MCF 10A (cell line): ENCODE data around the gene ABCC9. TPM values are rescaled to one million over a fixed set of nuclear protein-coding genes. Genes with fewer than 3 reads are reported as not detected.

Source experiments
- BruUV-seq: library from RNA; stranded (reverse); fragments of 400-500 nt; replicated peaks from 2 replicates; lab custom pipeline; 2021; lab: Mats Ljungman, UMichigan
- CTCF ChIA-PET: fragments of 300-600 bp; sonication (Branson Sonifier 250); formaldehyde crosslinking; extraction: SDS; loops from one replicate; lab custom pipeline; 2021; ENCODE audit warnings: antibody characterized with exemption, inconsistent platforms; lab: Yijun Ruan, JAX
- POLR2A ChIA-PET: fragments of 300-600, 350-650 bp; sonication (Branson Sonifier 250); formaldehyde crosslinking; extraction: SDS; loops from one replicate; lab custom pipeline; 2020; ENCODE audit warnings: antibody characterized with exemption, inconsistent platforms; lab: Yijun Ruan, JAX
- DNase-seq: peaks from one replicate; pipeline ENCODE4 v3.0.0-alpha.2; 2018; ENCODE audit not compliant: unreplicated experiment
- H3K27ac Mint-ChIP-seq: one replicate; pipeline ENCODE4 v1.8.0; 2022; ENCODE audit warnings: mild to moderate bottlenecking, low read depth, mixed read lengths; ENCODE audit not compliant: unreplicated experiment
- H3K27me3 Mint-ChIP-seq: one replicate; pipeline ENCODE4 v1.8.0; 2022; ENCODE audit warnings: mixed read lengths; ENCODE audit not compliant: insufficient read depth, unreplicated experiment
- H3K36me3 Mint-ChIP-seq: one replicate; pipeline ENCODE4 v1.8.0; 2022; ENCODE audit warnings: mild to moderate bottlenecking, moderate library complexity, mixed read lengths; ENCODE audit not compliant: insufficient read depth, unreplicated experiment
- H3K4me1 Mint-ChIP-seq: one replicate; pipeline ENCODE4 v1.8.0; 2022; ENCODE audit warnings: mixed read lengths; ENCODE audit not compliant: insufficient read depth, unreplicated experiment
- H3K4me3 Mint-ChIP-seq: one replicate; pipeline ENCODE4 v1.8.0; 2022; ENCODE audit warnings: mild to moderate bottlenecking, moderate library complexity, mixed read lengths; ENCODE audit not compliant: unreplicated experiment
- H3K9me3 Mint-ChIP-seq: one replicate; pipeline ENCODE4 v1.8.0; 2022; ENCODE audit warnings: mixed read lengths; ENCODE audit not compliant: unreplicated experiment
- intact Hi-C: fragments of 100-400 bp; cut with micrococcal nuclease; formaldehyde crosslinking; loops from 2 replicates; pipeline ENCODE4 v1.14.1; 2022
- total RNA-seq: library from RNA; stranded (reverse); gene quantifications from 2 replicates; pipeline ENCODE4 v1.2.3, GENCODE V29; 2022
- TF ChIP-seq, protein P1 (sequence below): fragments of 200-600 bp; IDR thresholded peaks from one replicate; pipeline ENCODE4 v1.8.0; 2022; ENCODE audit warnings: antibody characterized with exemption, mild to moderate bottlenecking; ENCODE audit not compliant: unreplicated experiment

Gene ABCC9
- total RNA-seq, 1 experiment from 2014 or later = 0.12 TPM

GRCh38 chr12:21839776-21840175, 101.5 kb downstream of the ABCC9 start:
- POLR2A ChIA-PET = no interaction called here
- DNase-seq = no peak
- CTCF ChIA-PET = interaction anchor here (1.2 kb wide), 1 partner anchor 142 kb away, joined by 3 read pairs; no protein-coding TSS in a partner anchor
- H3K9me3 Mint-ChIP-seq = no peaks in the 10 kb centered on the region
- no peak overlapping the region for H3K27ac Mint-ChIP-seq
- BruUV-seq = no TSS peak
- H3K27me3 Mint-ChIP-seq = peaks cover 54% of the 10 kb centered on the region
- intact Hi-C loops = no loop called here
- TF ChIP-seq, protein P1, sequence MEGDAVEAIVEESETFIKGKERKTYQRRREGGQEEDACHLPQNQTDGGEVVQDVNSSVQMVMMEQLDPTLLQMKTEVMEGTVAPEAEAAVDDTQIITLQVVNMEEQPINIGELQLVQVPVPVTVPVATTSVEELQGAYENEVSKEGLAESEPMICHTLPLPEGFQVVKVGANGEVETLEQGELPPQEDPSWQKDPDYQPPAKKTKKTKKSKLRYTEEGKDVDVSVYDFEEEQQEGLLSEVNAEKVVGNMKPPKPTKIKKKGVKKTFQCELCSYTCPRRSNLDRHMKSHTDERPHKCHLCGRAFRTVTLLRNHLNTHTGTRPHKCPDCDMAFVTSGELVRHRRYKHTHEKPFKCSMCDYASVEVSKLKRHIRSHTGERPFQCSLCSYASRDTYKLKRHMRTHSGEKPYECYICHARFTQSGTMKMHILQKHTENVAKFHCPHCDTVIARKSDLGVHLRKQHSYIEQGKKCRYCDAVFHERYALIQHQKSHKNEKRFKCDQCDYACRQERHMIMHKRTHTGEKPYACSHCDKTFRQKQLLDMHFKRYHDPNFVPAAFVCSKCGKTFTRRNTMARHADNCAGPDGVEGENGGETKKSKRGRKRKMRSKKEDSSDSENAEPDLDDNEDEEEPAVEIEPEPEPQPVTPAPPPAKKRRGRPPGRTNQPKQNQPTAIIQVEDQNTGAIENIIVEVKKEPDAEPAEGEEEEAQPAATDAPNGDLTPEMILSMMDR = no peak
- H3K4me3 Mint-ChIP-seq = no peak overlapping the region
- H3K4me1 Mint-ChIP-seq = no peaks in the 10 kb centered on the region
- H3K36me3 Mint-ChIP-seq = no peaks in the 10 kb centered on the region

GRCh38 chr12:21837847-21838246, 103.4 kb downstream of the ABCC9 start:
- POLR2A ChIA-PET = no interaction called here
- TF ChIP-seq, protein P1 = no peak
- no peak overlapping the region for H3K27ac Mint-ChIP-seq
- CTCF ChIA-PET = interaction anchor here (0.6 kb wide), 1 partner anchor 519 kb away, joined by 4 read pairs; no protein-coding TSS in a partner anchor
- no peak for DNase-seq
- H3K4me1 Mint-ChIP-seq = no peaks in the 10 kb centered on the region
- H3K36me3 Mint-ChIP-seq = no peaks in the 10 kb centered on the region
- H3K4me3 Mint-ChIP-seq = no peak overlapping the region
- peaks cover 55% of the 10 kb centered on the region for H3K27me3 Mint-ChIP-seq
- no peaks in the 10 kb centered on the region for H3K9me3 Mint-ChIP-seq
- no TSS peak for BruUV-seq
- intact Hi-C loops = no loop called here

DNA sequence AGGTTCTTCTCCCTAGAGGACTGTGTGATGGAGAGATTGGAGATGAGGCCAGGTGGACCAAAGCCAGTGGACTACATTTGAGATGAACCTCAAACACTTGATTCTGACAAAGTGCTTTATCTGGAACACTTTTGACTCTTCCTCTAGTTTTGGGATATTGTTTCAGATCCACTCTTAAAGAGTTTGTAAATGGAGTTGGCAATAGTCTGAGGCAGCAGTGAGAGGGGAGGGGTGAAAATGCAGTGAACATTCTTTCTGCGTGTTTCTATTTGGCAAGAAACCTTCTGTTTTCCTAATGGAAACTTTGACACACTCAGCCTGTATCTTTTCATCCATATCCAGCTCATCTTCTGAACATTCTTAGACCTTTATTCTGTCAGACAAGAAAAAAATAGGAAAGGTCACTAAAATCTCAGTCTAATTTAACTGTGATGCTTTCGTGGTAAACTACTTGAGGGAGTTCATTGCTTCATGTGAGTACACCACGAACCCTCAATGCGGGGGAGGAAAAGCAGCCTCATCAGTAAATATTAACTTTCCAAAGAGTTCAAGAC, 109.4 kb downstream of the ABCC9 start:
- CTCF ChIA-PET = no interaction called here
- no peak overlapping the region for H3K27ac Mint-ChIP-seq
- no peaks in the 10 kb centered on the region for H3K36me3 Mint-ChIP-seq

DNA sequence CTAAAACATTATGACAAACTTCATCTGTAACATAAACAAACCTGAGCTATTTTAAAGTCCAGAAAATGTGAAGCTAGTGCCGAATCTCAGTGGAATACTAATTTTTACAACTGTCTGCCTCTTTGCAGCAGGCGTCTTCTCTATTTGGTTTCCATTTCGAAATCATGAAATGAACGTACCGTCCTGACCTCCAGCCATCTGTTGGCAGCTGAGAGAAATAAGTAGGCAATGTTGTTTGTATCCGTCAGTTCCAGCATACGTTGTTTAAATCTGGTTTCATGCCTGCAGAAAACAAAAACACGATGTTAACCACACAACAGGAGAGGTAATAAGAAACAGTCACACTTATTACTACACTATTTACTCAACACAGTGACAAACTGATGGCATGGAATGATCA, 112.4 kb downstream of the ABCC9 start:
- no peaks in the 10 kb centered on the region for H3K36me3 Mint-ChIP-seq

More for the DNA sequence above, 109.4 kb downstream of the ABCC9 start:
- Mint-ChIP-seq H3K4me3 (no peak overlapping the region), H3K27me3 (peaks cover 33% of the 10 kb centered on the region), H3K9me3 (no peaks in the 10 kb centered on the region), H3K4me1 (no peaks in the 10 kb centered on the region)
- POLR2A ChIA-PET = no interaction called here
- BruUV-seq = no TSS peak
- DNase-seq = no peak
- TF ChIP-seq, protein P1 = no peak
- intact Hi-C loops = no loop called here

More for the DNA sequence above, 112.4 kb downstream of the ABCC9 start:
- BruUV-seq = no TSS peak
- intact Hi-C loops = no loop called here
- Mint-ChIP-seq H3K4me1 (no peaks in the 10 kb centered on the region), H3K9me3 (no peaks in the 10 kb centered on the region), H3K27me3 (peaks cover 29% of the 10 kb centered on the region), H3K4me3 (no peak overlapping the region), H3K27ac (no peak overlapping the region)
- TF ChIP-seq, protein P1 = no peak
- ChIA-PET POLR2A (no interaction called here), CTCF (no interaction called here)
- DNase-seq = no peak
